ENCODE results near the gene TOPAZ1. TPM values are rescaled to one million over a fixed set of nuclear protein-coding genes. Genes with fewer than 3 reads are reported as not detected.
A peak's percentile ranks its signal among the peaks of the same experiment; 100 is the strongest.

TOPAZ1 gene
- total and polyA plus RNA-seq, 9 of the 15 experiments (the other 6 are each of a cell fraction or from before 2014, with no cell fraction given) = 0.01 TPM; not detected in 8

DNA sequence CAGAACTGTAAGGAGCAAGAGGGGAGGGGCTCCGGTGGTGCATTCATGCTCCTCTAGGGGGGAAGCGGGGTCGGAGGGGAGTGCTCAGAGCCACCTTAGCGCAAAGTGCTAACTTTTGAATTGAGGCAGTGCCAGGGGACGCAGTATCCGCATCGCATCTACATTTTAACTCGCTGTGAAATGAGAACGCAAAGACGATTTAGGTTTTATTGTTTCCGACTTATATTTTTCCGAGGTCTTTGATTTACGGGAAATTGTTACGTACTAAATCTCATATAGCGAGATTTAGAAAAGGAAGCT, 97.1 kb downstream of the TOPAZ1 start (continued):
- peak; percentile 26 for TF ChIP-seq PHF8 (IDR thresholded peaks at IDR 0.05; ENCODE audit: borderline replicate concordance, low read length)
- no peak for TF ChIP-seq TEAD2 (tag; IDR thresholded peaks at IDR 0.05)
- TF ChIP-seq PPARD (CRISPR knock-in tag; IDR thresholded peaks at IDR 0.05) = no peak
- peak in 1 of 2 experiments; percentile 30; a peak in 1 of 4 replicates for TF ChIP-seq ARNT (IDR thresholded peaks at IDR 0.05)
- TF ChIP-seq ZSCAN29 (IDR thresholded peaks at IDR 0.05) = peak; percentile 79; the same call in 1 of the 2 replicates
- TF ChIP-seq MTA1 (IDR thresholded peaks at IDR 0.05; ENCODE audit: borderline replicate concordance) = 0 out of 2 replicates have a peak, but pooled peaks have one; percentile 13
- TF ChIP-seq POLR2B (IDR thresholded peaks at IDR 0.05; ENCODE audit: low read depth, partially characterized antibody) = peak; percentile 56
- TF ChIP-seq CSDE1 (IDR thresholded peaks at IDR 0.05) = peak in 1 of 2 experiments; percentile 15; a peak in 1 of 4 replicates
- peak; percentile 18; the same call in 1 of the 2 replicates for TF ChIP-seq ZNF589 (CRISPR knock-in tag; IDR thresholded peaks at IDR 0.05; ENCODE audit: low read depth)
- TF ChIP-seq, protein P1, sequence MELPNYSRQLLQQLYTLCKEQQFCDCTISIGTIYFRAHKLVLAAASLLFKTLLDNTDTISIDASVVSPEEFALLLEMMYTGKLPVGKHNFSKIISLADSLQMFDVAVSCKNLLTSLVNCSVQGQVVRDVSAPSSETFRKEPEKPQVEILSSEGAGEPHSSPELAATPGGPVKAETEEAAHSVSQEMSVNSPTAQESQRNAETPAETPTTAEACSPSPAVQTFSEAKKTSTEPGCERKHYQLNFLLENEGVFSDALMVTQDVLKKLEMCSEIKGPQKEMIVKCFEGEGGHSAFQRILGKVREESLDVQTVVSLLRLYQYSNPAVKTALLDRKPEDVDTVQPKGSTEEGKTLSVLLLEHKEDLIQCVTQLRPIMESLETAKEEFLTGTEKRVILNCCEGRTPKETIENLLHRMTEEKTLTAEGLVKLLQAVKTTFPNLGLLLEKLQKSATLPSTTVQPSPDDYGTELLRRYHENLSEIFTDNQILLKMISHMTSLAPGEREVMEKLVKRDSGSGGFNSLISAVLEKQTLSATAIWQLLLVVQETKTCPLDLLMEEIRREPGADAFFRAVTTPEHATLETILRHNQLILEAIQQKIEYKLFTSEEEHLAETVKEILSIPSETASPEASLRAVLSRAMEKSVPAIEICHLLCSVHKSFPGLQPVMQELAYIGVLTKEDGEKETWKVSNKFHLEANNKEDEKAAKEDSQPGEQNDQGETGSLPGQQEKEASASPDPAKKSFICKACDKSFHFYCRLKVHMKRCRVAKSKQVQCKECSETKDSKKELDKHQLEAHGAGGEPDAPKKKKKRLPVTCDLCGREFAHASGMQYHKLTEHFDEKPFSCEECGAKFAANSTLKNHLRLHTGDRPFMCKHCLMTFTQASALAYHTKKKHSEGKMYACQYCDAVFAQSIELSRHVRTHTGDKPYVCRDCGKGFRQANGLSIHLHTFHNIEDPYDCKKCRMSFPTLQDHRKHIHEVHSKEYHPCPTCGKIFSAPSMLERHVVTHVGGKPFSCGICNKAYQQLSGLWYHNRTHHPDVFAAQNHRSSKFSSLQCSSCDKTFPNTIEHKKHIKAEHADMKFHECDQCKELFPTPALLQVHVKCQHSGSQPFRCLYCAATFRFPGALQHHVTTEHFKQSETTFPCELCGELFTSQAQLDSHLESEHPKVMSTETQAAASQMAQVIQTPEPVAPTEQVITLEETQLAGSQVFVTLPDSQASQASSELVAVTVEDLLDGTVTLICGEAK (IDR thresholded peaks at IDR 0.05) = peak; percentile 45
- TF ChIP-seq, protein P1 (CRISPR knock-in tag; IDR thresholded peaks at IDR 0.05) = no peak
- TF ChIP-seq PHTF2 (CRISPR knock-in tag; IDR thresholded peaks at IDR 0.05) = no peak
- 0 out of 2 replicates have a peak, but pooled peaks have one; percentile 4 for TF ChIP-seq DMBX1 (CRISPR knock-in tag; IDR thresholded peaks at IDR 0.05; ENCODE audit: borderline replicate concordance)
- no peak; a peak in 1 of 4 replicates for TF ChIP-seq KDM4B (IDR thresholded peaks at IDR 0.05; ENCODE audit: borderline replicate concordance in 2 of 2, low read depth in 1 of 2)
- TF ChIP-seq, protein P2, sequence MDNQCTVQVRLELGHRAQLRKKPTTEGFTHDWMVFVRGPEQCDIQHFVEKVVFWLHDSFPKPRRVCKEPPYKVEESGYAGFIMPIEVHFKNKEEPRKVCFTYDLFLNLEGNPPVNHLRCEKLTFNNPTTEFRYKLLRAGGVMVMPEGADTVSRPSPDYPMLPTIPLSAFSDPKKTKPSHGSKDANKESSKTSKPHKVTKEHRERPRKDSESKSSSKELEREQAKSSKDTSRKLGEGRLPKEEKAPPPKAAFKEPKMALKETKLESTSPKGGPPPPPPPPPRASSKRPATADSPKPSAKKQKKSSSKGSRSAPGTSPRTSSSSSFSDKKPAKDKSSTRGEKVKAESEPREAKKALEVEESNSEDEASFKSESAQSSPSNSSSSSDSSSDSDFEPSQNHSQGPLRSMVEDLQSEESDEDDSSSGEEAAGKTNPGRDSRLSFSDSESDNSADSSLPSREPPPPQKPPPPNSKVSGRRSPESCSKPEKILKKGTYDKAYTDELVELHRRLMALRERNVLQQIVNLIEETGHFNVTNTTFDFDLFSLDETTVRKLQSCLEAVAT (IDR thresholded peaks at IDR 0.05) = 0 out of 4 replicates have a peak, but pooled peaks of 1 of the 2 experiments have one; percentile 48
- TF ChIP-seq TOE1 (IDR thresholded peaks at IDR 0.05; ENCODE audit: borderline replicate concordance) = 0 out of 2 replicates have a peak, but pooled peaks have one; percentile 1
- no peak for TF ChIP-seq TOE1 (CRISPR knock-in tag; IDR thresholded peaks at IDR 0.05; ENCODE audit: borderline replicate concordance, low read depth)
- no peak for TF ChIP-seq CHD4 (IDR thresholded peaks at IDR 0.05; ENCODE audit: insufficient read depth, insufficient replicate concordance, low read depth, low read length, poor library complexity, severe bottlenecking)
- TF ChIP-seq PML (IDR thresholded peaks at IDR 0.05; ENCODE audit: low read length) = peak; percentile 11; the same call in 1 of the 2 replicates
- peak; percentile 76 for TF ChIP-seq NFIC (IDR thresholded peaks at IDR 0.05)

Measured in K562 (cell line).